A549 (cell line): ENCODE results near the gene TCF12. TPM values are rescaled to one million over a fixed set of nuclear protein-coding genes. Genes with fewer than 3 reads are reported as not detected.

Experiments used
- ATAC-seq, 2 experiments: fragments of 200-7000 bp in 1 of 2; fragments of >200 bp in 1 of 2; cut with Nextera tagmentation in 1 of 2; cut with Tn5 transposase in 1 of 2; 3 replicates each; pipeline versions ENCODE4 v1.8.0 to v1.9.1; 2018 to 2020; ENCODE audit warnings: mild to moderate bottlenecking in 1 of 2, moderate library complexity in 1 of 2
- CTCF ChIA-PET: fragments of 300-600 bp; sonication (Branson Sonifier 250); formaldehyde crosslinking; extraction: SDS; loops from one replicate; lab custom pipeline; 2021; ENCODE audit warnings: antibody characterized with exemption, inconsistent platforms; lab: Yijun Ruan, JAX
- POLR2A ChIA-PET: fragments of 350-600 bp; formaldehyde crosslinking; extraction: SDS; loops from one replicate; lab custom pipeline; 2021; ENCODE audit warnings: antibody characterized with exemption, inconsistent platforms; lab: Yijun Ruan, JAX
- DNase-seq, 2 experiments: peaks; one replicate each; pipeline versions ENCODE4 v3.0.0 to v3.0.0-alpha.2; 2011 to 2016; ENCODE audit warnings: low read depth in 1 of 2, low spot score in 1 of 2
- FAIRE-seq: peaks from 2 replicates; lab custom pipeline; 2011; peaks lifted over from hg19 to GRCh38; lab: Jason Lieb, UNC
- H3K27ac ChIP-seq, 2 experiments: fragments of >200 bp; sonication (Bioruptor Twin); formaldehyde crosslinking; 3 replicates each; pipeline ENCODE4 v1.5.1; 2016 to 2017
- H3K4me1 ChIP-seq: fragments of >200 bp; sonication (Bioruptor Twin); formaldehyde crosslinking; 3 replicates; pipeline ENCODE4 v1.6.1; 2016
- H3K4me2 ChIP-seq: fragments of >200 bp; sonication (Bioruptor Twin); formaldehyde crosslinking; 3 replicates; pipeline ENCODE4 v1.6.1; 2016
- H3K4me3 ChIP-seq: fragments of >200 bp; sonication (Bioruptor Twin); formaldehyde crosslinking; 3 replicates; pipeline ENCODE4 v1.5.1; 2016
- H3K9me3 ChIP-seq: fragments of >200 bp; sonication (Bioruptor Twin); formaldehyde crosslinking; 3 replicates; pipeline ENCODE4 v1.6.1; 2016
- BHLHE40 ChIP-seq: IDR thresholded peaks from 2 replicates; pipeline ENCODE4 v1.6.1; 2012; ENCODE audit warnings: low read depth, low read length, inconsistent platforms
- CBX2 ChIP-seq: fragments of 200-600 bp; sonication (generic); IDR thresholded peaks from 2 replicates; pipeline ENCODE4 v1.6.1; 2016; ENCODE audit warnings: low read depth, mild to moderate bottlenecking, borderline replicate concordance
- CBX8 ChIP-seq: fragments of 200-600 bp; sonication (generic); IDR thresholded peaks from 2 replicates; pipeline ENCODE4 v1.6.1; 2016
- CTCF ChIP-seq: fragments of >200 bp; sonication (Bioruptor Twin); formaldehyde crosslinking; IDR thresholded peaks from 3 replicates; pipeline ENCODE4 v1.5.1; 2016
- EHMT2 ChIP-seq: fragments of 200-600 bp; sonication (generic); IDR thresholded peaks from 2 replicates; pipeline ENCODE4 v1.6.1; 2016; ENCODE audit warnings: antibody characterized with exemption, low read depth, mild to moderate bottlenecking, moderate library complexity
- EP300 ChIP-seq, 2 experiments: fragments of >200 bp; sonication (Bioruptor Twin); formaldehyde crosslinking; IDR thresholded peaks; 2 replicates in 1 of 2; 3 replicates in 1 of 2; pipeline ENCODE4 v1.6.1; 2016 to 2017
- FOSB ChIP-seq: fragments of 250-450 bp; sonication (Bioruptor Pico); IDR thresholded peaks from 2 replicates; pipeline ENCODE4 v1.5.0; 2020; ENCODE audit warnings: mild to moderate bottlenecking, moderate library complexity
- HOXB13 ChIP-seq: fragments of 250-450 bp; sonication (Bioruptor Pico); IDR thresholded peaks from 2 replicates; pipeline ENCODE4 v1.5.0; 2020; ENCODE audit warnings: low read depth, mild to moderate bottlenecking, moderate library complexity
- JUN ChIP-seq, 2 experiments: fragments of >200 bp; sonication (Bioruptor Twin); formaldehyde crosslinking; IDR thresholded peaks; 2 replicates in 1 of 2; 3 replicates in 1 of 2; pipeline ENCODE4 v1.6.1; 2016 to 2017
- JUNB ChIP-seq: fragments of >200 bp; sonication (Bioruptor Twin); formaldehyde crosslinking; IDR thresholded peaks from 2 replicates; pipeline ENCODE4 v1.6.1; 2016
- KDM5A ChIP-seq: fragments of 200-600 bp; sonication (generic); IDR thresholded peaks from 2 replicates; pipeline ENCODE4 v1.6.1; 2016; ENCODE audit warnings: antibody characterized with exemption, mild to moderate bottlenecking
- MAZ ChIP-seq: fragments of 150-350 bp; IDR thresholded peaks from 2 replicates; pipeline ENCODE4 v1.6.1; 2014; ENCODE audit warnings: antibody characterized with exemption, low read depth, low read length, borderline replicate concordance
- NFE2L2 ChIP-seq: fragments of 150-350 bp; conservative IDR thresholded peaks from 2 replicates; pipeline ENCODE4 v1.6.1; 2014; ENCODE audit warnings: low read length
- NR3C1 ChIP-seq: fragments of >200 bp; sonication (Bioruptor Twin); formaldehyde crosslinking; IDR thresholded peaks from 3 replicates; pipeline ENCODE4 v1.6.1; 2017
- PBX3 ChIP-seq: IDR thresholded peaks from 2 replicates; pipeline ENCODE4 v1.6.1; 2012
- PHF8 ChIP-seq: fragments of 200-600 bp; sonication (generic); IDR thresholded peaks from 2 replicates; pipeline ENCODE4 v1.6.1; 2016; ENCODE audit warnings: low read depth, mild to moderate bottlenecking, antibody characterized with exemption, moderate library complexity, borderline replicate concordance
- POLR2A ChIP-seq: IDR thresholded peaks from 2 replicates; pipeline ENCODE4 v1.6.1; 2012; ENCODE audit warnings: mild to moderate bottlenecking, low read length
- RAD21 ChIP-seq, 2 experiments: fragments of >200 bp in 1 of 2; sonication (Bioruptor Twin) in 1 of 2; formaldehyde crosslinking in 1 of 2; IDR thresholded peaks in 1 of 2; conservative IDR thresholded peaks in 1 of 2; 2 replicates in 1 of 2; 3 replicates in 1 of 2; pipeline ENCODE4 v1.6.1; 2012 to 2018; ENCODE audit warnings: inconsistent platforms in 1 of 2
- RCOR1 ChIP-seq: fragments of 150-350 bp; IDR thresholded peaks from 2 replicates; pipeline ENCODE4 v1.6.1; 2014; ENCODE audit warnings: antibody characterized with exemption, low read length, low read depth
- SMC3 ChIP-seq: fragments of >200 bp; sonication (Bioruptor Twin); formaldehyde crosslinking; IDR thresholded peaks from 3 replicates; pipeline ENCODE4 v1.6.1; 2018; ENCODE audit warnings: inconsistent platforms
- TP53 ChIP-seq: fragments of 250-450 bp; sonication (Bioruptor Pico); IDR thresholded peaks from 2 replicates; pipeline ENCODE4 v1.5.0; 2021; ENCODE audit warnings: mild to moderate bottlenecking, moderate library complexity
- USF2 ChIP-seq: fragments of 450-650 bp; IDR thresholded peaks from 2 replicates; pipeline ENCODE4 v1.6.1; 2014; ENCODE audit warnings: antibody characterized with exemption
- ZNF302 ChIP-seq: fragments of 250-450 bp; sonication (Bioruptor Pico); IDR thresholded peaks from 2 replicates; pipeline ENCODE4 v1.9.0; 2021; ENCODE audit warnings: inconsistent platforms, mild to moderate bottlenecking, moderate library complexity
- WGBS: methylation state at CpG from one replicate; pipeline ENCODE4 v1.1.6; 2017; ENCODE audit errors: missing lambda C conversion rate; 5-methylcytosine and 5-hydroxymethylcytosine counted together
- polyA plus RNA-seq, 4 experiments: library from polyadenylated mRNA; depleted of rRNA in 3 of 4; stranded (reverse); fragments of >200 nt; fragmentation: RNase III in 1 of 4; extraction: RNeasy Plus Mini Kit Qiagen cat#74134 plus additional on column Dnase treatment in 1 of 4; gene quantifications; 2 replicates in 3 of 4; 3 replicates in 1 of 4; pipeline ENCODE4 v1.2.3, GENCODE V29; 2011 to 2017
- TF ChIP-seq, protein P1 (sequence below): IDR thresholded peaks from 2 replicates; pipeline ENCODE4 v1.6.1; 2012
- TF ChIP-seq, protein P2 (sequence below): fragments of 250-450 bp; sonication (Bioruptor Pico); IDR thresholded peaks from 2 replicates; pipeline ENCODE4 v1.5.0; 2020; ENCODE audit warnings: low read depth, mild to moderate bottlenecking, moderate library complexity

Gene TCF12
- polyA plus RNA-seq, 2 of the 4 experiments (the other 2 are of a cell fraction), result 36.3 to 121 TPM

GRCh38 chr15:57205027-57205855 is 286.8 kb downstream of the TCF12 start:
- FAIRE-seq (peak; percentile 84), ATAC-seq (no peak)
- WGBS, result 86% methylated on average over 11 of the region's 11 CpGs
- H3K4me3 ChIP-seq, result no peak overlapping the region
- POLR2A ChIA-PET, result no interaction called here
- no peak overlapping the region for H3K4me2 ChIP-seq
- no peak overlapping the region for H3K27ac ChIP-seq
- H3K9me3 ChIP-seq, result no peaks in the 10 kb centered on the region
- no peaks in the 10 kb centered on the region for H3K4me1 ChIP-seq
- TF ChIP-seq, protein P1, sequence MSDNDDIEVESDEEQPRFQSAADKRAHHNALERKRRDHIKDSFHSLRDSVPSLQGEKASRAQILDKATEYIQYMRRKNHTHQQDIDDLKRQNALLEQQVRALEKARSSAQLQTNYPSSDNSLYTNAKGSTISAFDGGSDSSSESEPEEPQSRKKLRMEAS, result no peak
- no peak for TF ChIP-seq KDM5A
- no peak for TF ChIP-seq CBX8
- TF ChIP-seq EP300 (IDR thresholded peaks at IDR 0.05), result no peak
- TF ChIP-seq HOXB13 (CRISPR knock-in tag), result no peak
- no peak for TF ChIP-seq FOSB
- no peak for TF ChIP-seq PBX3
- no peak for TF ChIP-seq NR3C1
- no peak for TF ChIP-seq NFE2L2
- TF ChIP-seq, all 56 proteins: peak for 0
- CTCF ChIA-PET, result interaction anchor here (0.6 to 1.5 kb wide), 2 partner anchors 30 to 561 kb away, joined by 3 to 4 read pairs; no protein-coding TSS in a partner anchor
- no peak for DNase-seq

DNA sequence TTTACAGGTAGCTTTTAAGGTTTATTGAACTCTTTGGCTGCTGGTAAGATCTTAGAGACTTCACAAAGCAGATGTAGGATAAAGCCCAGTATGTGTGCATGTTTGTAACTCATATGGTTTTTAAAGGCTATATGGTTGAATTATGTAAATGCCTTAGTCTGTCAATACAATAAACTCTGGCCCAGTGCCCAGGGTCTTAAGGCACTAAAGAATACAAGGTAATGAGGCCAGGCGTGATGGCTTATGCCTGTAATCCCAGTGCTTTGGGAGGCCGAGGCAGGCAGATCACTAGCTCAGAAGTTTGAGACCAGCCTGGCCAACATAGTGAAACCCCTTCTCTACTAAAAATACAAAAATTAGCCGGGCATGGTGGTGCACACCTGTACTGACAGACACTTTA is 287.6 kb downstream of the TCF12 start:
- no peaks in the 10 kb centered on the region for H3K9me3 ChIP-seq
- H3K4me1 ChIP-seq, result no peaks in the 10 kb centered on the region
- 90% methylated on average over 3 of the region's 3 CpGs for WGBS
- no peak for FAIRE-seq
- no peak overlapping the region for H3K27ac ChIP-seq
- CTCF ChIA-PET, result interaction anchor here (0.8 to 0.9 kb wide), 2 partner anchors 53 to 101 kb away, joined by 4 read pairs; no protein-coding TSS in a partner anchor
- no peak overlapping the region for H3K4me3 ChIP-seq
- POLR2A ChIA-PET, result no interaction called here
- no peak overlapping the region for H3K4me2 ChIP-seq
- no peak for DNase-seq
- TF ChIP-seq NR3C1, result no peak
- no peak for TF ChIP-seq RAD21 (conservative IDR thresholded peaks at IDR 0.05 in 1 of 2, IDR thresholded peaks at IDR 0.05 in 1 of 2)
- TF ChIP-seq EHMT2, result no peak
- no peak for ATAC-seq

- ATAC-seq (peak; percentile 72 to 73; a peak in 5 of 6 replicates), DNase-seq (peak; percentile 8 to 51), FAIRE-seq (peak; percentile 97)
- H3K4me2 ChIP-seq, result peak overlapping the region; percentile 50
- WGBS, result 34% methylated on average over 4 of the region's 4 CpGs
- H3K4me1 ChIP-seq, result peaks cover 36% of the 10 kb centered on the region
- POLR2A ChIA-PET, result no interaction called here
- H3K4me3 ChIP-seq, result no peak overlapping the region
- CTCF ChIA-PET, result interaction anchor here (0.6 to 5.2 kb wide), 15 partner anchors 11 to 738 kb away, joined by 3 to 25 read pairs (median 4); partner anchors contain the start of gene TCF12
- no peaks in the 10 kb centered on the region for H3K9me3 ChIP-seq
- H3K27ac ChIP-seq, result no peak overlapping the region
- TF ChIP-seq HOXB13 (CRISPR knock-in tag) (no peak), NR3C1 (no peak), PHF8 (no peak), RAD21 (conservative IDR thresholded peaks at IDR 0.05 in 1 of 2, IDR thresholded peaks at IDR 0.05 in 1 of 2) (peak; percentile 75 to 84), MAZ (no peak), BHLHE40 (no peak), CTCF (peak; percentile 64), SMC3 (peak; percentile 68), POLR2A (no peak), JUN (IDR thresholded peaks at IDR 0.05) (no peak), USF2 (no peak), RCOR1 (no peak), ZNF302 (CRISPR knock-in tag) (no peak), TP53 (no peak), JUNB (no peak), PBX3 (no peak), CBX2 (no peak)
- TF ChIP-seq, protein P2, sequence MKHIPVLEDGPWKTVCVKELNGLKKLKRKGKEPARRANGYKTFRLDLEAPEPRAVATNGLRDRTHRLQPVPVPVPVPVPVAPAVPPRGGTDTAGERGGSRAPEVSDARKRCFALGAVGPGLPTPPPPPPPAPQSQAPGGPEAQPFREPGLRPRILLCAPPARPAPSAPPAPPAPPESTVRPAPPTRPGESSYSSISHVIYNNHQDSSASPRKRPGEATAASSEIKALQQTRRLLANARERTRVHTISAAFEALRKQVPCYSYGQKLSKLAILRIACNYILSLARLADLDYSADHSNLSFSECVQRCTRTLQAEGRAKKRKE (CRISPR knock-in tag), result no peak
- TF ChIP-seq, protein P1, result no peak
These were observed 295.4 kb downstream of the TCF12 start for GRCh38 chr15:57213862-57214261.
